Measurements from ENCODE around the gene RNF126. TPM values are rescaled to one million over a fixed set of nuclear protein-coding genes. Genes with fewer than 3 reads are reported as not detected.
A peak's percentile ranks its signal among the peaks of the same experiment; 100 is the strongest.

The RNF126 gene
- total RNA-seq, 1 donor from 2014 or later: 32.9 TPM

- H3K4me3 ChIP-seq: no peak within 1 kb of the TSS
Observed at GRCh38 chr19:695352-695949, 32.4 kb upstream of the RNF126 start, which contains the start of gene PRSS57. TSS of gene PRSS57 (minus strand) at chr19:695452. CDS start at chr19:695430, 22 bp downstream.

GRCh38 chr19:694481-695351, 31.7 kb upstream of the RNF126 start:
- H3K4me1 ChIP-seq: no peaks in the 10 kb centered on the region
- no peak overlapping the region for H3K27ac ChIP-seq
- H3K9me3 ChIP-seq: no peaks in the 10 kb centered on the region
- no peak overlapping the region for H3K4me3 ChIP-seq
- intact Hi-C loops (cut with DNase I): no loop called here
- no peak for TF ChIP-seq CTCF (IDR thresholded peaks at IDR 0.05)
- ATAC-seq (peak; percentile 13), DNase-seq (no peak)
- H3K36me3 ChIP-seq: no peaks in the 10 kb centered on the region
- H3K27me3 ChIP-seq: peaks cover 14% of the 10 kb centered on the region

More at GRCh38 chr19:695352-695949, 32.4 kb upstream of the RNF126 start, which contains the start of gene PRSS57:
- ATAC-seq (peak; percentile 30), DNase-seq (no peak)
- Histone ChIP-seq H3K9me3 (no peaks in the 10 kb centered on the region), H3K27ac (no peak within 1 kb of the TSS), H3K36me3 (no peaks in the 10 kb centered on the region), H3K27me3 (peaks cover 14% of the 10 kb centered on the region), H3K4me1 (no peaks in the 10 kb centered on the region)
- intact Hi-C loops (cut with DNase I): no loop called here
- no peak for TF ChIP-seq CTCF (IDR thresholded peaks at IDR 0.05)

- Histone ChIP-seq H3K27me3 (peaks cover 6% of the 10 kb centered on the region), H3K27ac (no peak overlapping the region), H3K4me3 (no peak overlapping the region), H3K36me3 (no peaks in the 10 kb centered on the region), H3K9me3 (no peaks in the 10 kb centered on the region), H3K4me1 (no peaks in the 10 kb centered on the region)
- intact Hi-C loops (cut with DNase I): no loop called here
- TF ChIP-seq CTCF (IDR thresholded peaks at IDR 0.05): no peak
- DNase-seq (no peak), ATAC-seq (no peak)
Observed at GRCh38 chr19:690203-690602, 27.2 kb upstream of the RNF126 start.

GRCh38 chr19:688992-689391, 26.0 kb upstream of the RNF126 start:
- H3K36me3 ChIP-seq: no peaks in the 10 kb centered on the region
- DNase-seq (no peak), ATAC-seq (no peak)
- H3K9me3 ChIP-seq: no peaks in the 10 kb centered on the region
- no peak overlapping the region for H3K4me3 ChIP-seq
- no peak overlapping the region for H3K27ac ChIP-seq
- H3K27me3 ChIP-seq: no peaks in the 10 kb centered on the region
- intact Hi-C loops (cut with DNase I): no loop called here
- no peak for TF ChIP-seq CTCF (IDR thresholded peaks at IDR 0.05)
- no peaks in the 10 kb centered on the region for H3K4me1 ChIP-seq

- no peak overlapping the region for H3K4me3 ChIP-seq
- intact Hi-C loops (cut with DNase I): no loop called here
- no peaks in the 10 kb centered on the region for H3K9me3 ChIP-seq
- no peak for TF ChIP-seq CTCF (IDR thresholded peaks at IDR 0.05)
- H3K27ac ChIP-seq: no peak overlapping the region
- H3K36me3 ChIP-seq: no peaks in the 10 kb centered on the region
- no peaks in the 10 kb centered on the region for H3K27me3 ChIP-seq
- ATAC-seq: no peak
- no peak for DNase-seq
- no peaks in the 10 kb centered on the region for H3K4me1 ChIP-seq
Observed at GRCh38 chr19:688214-688613, 25.2 kb upstream of the RNF126 start.
